ENCODE data around the gene LIN7A. TPM values are rescaled to one million over a fixed set of nuclear protein-coding genes. Genes with fewer than 3 reads are reported as not detected.
"Not testable (repeated sequence)": the region's sequence is repeated elsewhere in the genome, so short reads cannot be mapped to it uniquely, and the experiment has no call there.

LIN7A gene
- polyA plus RNA-seq, 1 donor from 2014 or later = not detected

DNA sequence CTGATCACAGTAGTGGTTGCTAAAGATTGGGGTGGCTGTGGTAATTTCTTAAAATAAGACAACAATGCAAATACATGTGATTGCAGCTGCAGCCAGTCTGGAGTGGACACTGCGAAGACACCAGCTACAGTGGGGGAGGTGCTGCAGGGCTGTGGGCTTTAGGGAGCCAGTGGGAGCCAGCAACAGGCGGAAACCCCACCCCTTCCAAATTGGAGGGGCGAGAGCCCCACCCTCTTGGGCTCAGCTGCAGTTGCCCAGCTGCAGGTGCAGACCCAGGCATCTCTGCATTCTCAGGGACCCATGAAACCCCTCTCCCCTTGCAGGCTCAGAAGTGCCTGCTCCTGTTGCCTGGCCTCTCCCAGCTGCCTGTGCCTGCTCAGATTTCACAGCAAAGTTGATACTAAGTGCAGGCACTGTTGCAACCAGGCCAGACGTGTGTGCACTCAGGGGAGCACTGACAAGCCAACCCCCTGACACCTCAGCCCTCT is 116.2 kb downstream of the LIN7A start:
- Mint-ChIP-seq H3K27me3 (no peaks in the 10 kb centered on the region), H3K4me1 (no peaks in the 10 kb centered on the region), H3K27ac (no peak overlapping the region)

DNA sequence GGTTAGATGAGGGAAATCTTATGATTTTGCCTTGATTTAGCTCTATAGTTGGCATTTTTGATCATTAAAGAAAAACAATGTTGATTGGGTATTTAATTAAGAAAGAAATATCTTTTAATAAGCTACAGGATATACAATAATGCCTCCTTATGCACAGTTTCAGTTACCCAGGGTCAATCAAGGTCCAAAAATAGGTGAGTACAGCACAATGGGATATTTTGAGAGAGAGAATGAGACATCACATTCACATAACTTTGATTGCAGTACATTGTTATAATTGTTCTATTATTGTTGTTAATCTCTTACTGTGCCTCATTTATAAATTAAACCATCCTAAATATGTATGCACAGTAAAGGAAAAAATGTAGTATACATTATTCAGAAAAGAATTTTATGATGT is 118.9 kb downstream of the LIN7A start:
- no peaks in the 10 kb centered on the region for H3K4me1 Mint-ChIP-seq
- no peaks in the 10 kb centered on the region for H3K27me3 Mint-ChIP-seq
- H3K27ac Mint-ChIP-seq = no peak overlapping the region
- H3K4me3 Mint-ChIP-seq = no peak overlapping the region
- no peaks in the 10 kb centered on the region for H3K36me3 Mint-ChIP-seq
- no peaks in the 10 kb centered on the region for H3K9me3 Mint-ChIP-seq

More for the DNA sequence above, 116.2 kb downstream of the LIN7A start:
- no peaks in the 10 kb centered on the region for H3K36me3 Mint-ChIP-seq
- H3K9me3 Mint-ChIP-seq = peaks cover 0 to 3% (median 0%) of the 10 kb centered on the region in 3 donors
- no peak overlapping the region for H3K4me3 Mint-ChIP-seq

DNA sequence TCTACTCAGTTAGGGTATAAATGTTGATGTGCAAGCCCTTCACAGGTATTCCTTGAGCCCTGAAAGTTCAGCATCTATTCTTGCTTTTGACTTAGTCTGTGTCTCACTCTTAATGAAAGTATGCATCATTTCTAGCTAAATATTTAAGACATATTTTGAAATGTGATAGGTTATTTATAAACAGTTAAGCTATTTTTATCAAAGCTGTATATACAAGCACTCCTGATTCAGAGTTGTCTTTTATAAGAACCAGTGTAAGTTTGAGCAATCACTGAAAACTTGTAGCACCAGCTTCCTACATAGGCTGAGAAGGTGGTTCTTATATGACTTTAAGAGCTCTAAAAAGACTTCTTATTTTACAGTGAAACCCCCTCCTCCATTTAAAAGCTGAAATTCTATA is 122.4 kb downstream of the LIN7A start:
- H3K4me3 Mint-ChIP-seq = no peak overlapping the region
- no peaks in the 10 kb centered on the region for H3K36me3 Mint-ChIP-seq
- no peaks in the 10 kb centered on the region for H3K9me3 Mint-ChIP-seq
- H3K27ac Mint-ChIP-seq = no peak overlapping the region
- no peaks in the 10 kb centered on the region for H3K27me3 Mint-ChIP-seq
- no peaks in the 10 kb centered on the region for H3K4me1 Mint-ChIP-seq

DNA sequence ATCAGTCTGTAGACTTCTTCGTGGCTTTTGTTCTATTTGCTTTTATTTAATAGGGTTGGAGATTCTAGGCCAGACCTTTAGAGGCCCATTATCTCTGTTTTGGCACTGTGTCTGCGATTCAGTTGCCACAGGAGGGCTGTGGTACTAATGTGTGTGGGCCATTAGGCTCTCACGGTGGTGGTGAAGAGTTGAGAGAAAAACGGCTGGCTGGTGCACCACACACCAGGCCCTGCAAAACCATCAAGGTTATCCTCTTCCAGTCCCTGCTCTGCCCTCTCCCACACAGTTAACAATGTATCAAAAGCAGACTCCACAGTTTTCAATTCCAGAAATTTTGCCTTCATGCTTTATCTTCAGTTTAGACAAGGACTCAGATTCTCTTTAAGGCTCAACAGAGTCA is 123.3 kb downstream of the LIN7A start:
- H3K27ac Mint-ChIP-seq = no peak overlapping the region
- H3K36me3 Mint-ChIP-seq = no peaks in the 10 kb centered on the region

DNA sequence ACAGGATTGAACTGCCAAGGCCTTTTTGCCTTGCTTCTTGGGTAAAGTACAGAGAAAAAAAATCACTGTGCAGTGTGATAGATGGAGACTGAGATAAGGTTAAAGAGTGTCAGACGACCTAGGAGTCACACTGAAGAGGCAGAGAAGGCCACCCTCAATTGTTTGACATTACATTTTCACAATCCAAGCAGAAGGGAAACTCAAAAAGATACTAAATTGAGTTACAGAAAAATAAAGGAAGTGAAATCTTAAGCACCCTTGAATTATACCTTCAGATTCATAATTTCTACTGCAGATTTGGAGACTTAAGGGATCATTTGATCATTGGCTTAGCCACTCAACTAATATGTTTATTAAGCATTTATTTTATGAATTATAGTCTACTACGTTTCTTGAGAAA is 123.9 kb downstream of the LIN7A start:
- Mint-ChIP-seq H3K27me3 (no peaks in the 10 kb centered on the region), H3K9me3 (no peaks in the 10 kb centered on the region), H3K27ac (no peak overlapping the region)

More for the DNA sequence above, 123.3 kb downstream of the LIN7A start:
- Mint-ChIP-seq H3K9me3 (no peaks in the 10 kb centered on the region), H3K27me3 (no peaks in the 10 kb centered on the region), H3K4me3 (no peak overlapping the region), H3K4me1 (no peaks in the 10 kb centered on the region)

DNA sequence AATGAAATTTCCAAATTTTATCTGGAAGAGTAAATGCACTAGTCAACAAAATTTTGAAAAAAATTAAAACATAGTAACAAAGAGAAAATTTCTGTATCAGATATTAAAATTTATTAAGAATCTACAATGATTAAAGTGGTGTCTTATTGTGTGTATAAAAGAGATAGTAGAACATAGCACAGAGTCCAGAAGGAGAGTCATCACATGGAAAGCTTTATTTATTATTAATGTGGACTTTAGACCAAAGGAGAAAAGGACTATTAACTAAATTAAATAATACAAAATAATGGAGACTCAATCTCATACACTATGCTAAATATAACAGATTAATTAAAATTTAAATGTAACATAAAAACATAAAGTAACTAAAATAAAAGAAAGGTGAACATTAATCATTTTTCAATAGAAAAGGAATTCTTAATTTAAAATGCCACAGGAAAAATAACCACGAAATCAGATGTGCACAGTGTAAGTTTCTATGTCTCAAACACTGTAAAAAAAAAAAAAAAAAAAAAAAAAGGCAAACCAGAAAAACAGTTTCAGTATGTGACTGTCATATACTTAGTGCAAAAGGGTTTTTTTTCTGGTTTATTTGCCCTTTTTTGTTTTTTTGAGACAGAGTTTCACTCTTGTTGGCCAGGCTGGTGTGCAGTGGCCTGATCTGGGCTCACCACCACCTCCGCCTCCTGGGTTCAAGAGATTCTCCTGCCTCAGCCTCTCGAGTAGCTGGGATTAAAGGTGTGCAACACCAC is 125.6 kb downstream of the LIN7A start:
- H3K27me3 Mint-ChIP-seq = no peaks in the 10 kb centered on the region
- peaks cover 0 to 2% (median 0%) of the 10 kb centered on the region in 3 donors for H3K4me1 Mint-ChIP-seq
- H3K9me3 Mint-ChIP-seq = no peaks in the 10 kb centered on the region
- H3K4me3 Mint-ChIP-seq = no peak overlapping the region
- no peaks in the 10 kb centered on the region for H3K36me3 Mint-ChIP-seq
- H3K27ac Mint-ChIP-seq = no peak overlapping the region

More for the DNA sequence above, 123.9 kb downstream of the LIN7A start:
- Mint-ChIP-seq H3K4me1 (no peaks in the 10 kb centered on the region), H3K4me3 (no peak overlapping the region), H3K36me3 (no peaks in the 10 kb centered on the region)

DNA sequence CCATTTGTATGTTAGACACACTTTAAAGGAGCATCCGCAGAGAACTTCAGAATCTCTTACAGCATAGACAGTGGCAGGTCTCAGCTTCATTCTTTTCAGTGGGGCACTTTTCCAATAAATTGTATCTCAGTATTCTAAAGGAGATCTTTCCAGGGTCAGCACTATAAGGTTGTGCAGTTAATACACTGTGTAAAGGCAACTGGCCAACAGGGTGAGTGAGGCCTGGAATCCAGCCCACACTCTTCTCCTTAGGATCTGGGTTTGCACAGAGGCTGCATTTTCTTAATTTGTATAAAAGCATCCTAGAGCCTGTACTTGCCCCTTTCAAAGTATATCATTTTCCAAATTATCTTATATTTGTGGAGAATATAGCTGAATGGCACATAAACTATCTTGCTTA is 126.9 kb downstream of the LIN7A start:
- no peak overlapping the region for H3K4me3 Mint-ChIP-seq
- H3K9me3 Mint-ChIP-seq = no peaks in the 10 kb centered on the region
- no peaks in the 10 kb centered on the region for H3K36me3 Mint-ChIP-seq
- peaks cover 0 to 2% (median 0%) of the 10 kb centered on the region in 3 donors for H3K4me1 Mint-ChIP-seq
- no peak overlapping the region for H3K27ac Mint-ChIP-seq
- H3K27me3 Mint-ChIP-seq = no peaks in the 10 kb centered on the region

DNA sequence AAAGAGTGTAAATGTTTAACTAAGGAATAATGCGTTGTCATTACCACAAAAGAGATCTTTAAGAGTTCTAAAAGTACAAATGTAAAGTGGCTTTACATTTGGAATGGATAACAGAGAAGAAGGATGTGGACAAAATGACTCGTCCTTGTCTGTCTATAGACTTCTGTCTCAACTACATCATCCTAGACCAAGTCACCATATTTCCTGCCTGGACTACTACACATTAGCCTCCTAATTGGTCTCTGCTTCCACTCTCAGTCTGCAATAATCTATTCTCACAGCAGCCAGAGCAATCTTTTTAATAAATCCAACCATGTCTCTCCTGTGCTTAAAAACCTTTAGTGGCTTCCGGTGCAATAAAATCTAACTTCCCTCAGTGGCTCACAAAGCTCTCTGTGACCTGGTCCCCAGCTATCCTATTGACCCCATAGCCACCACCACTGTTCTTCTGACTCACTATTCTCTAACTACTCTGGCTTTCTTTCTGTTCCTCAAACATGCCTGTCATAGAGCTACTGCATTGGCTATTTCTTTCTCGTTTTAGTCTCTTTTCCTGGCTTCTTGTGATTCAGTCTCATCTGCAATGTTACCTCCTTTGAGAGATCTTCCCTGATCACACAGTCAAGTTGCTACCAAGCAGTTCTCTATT is 130.0 kb downstream of the LIN7A start:
- no peaks in the 10 kb centered on the region for H3K27me3 Mint-ChIP-seq
- peaks cover 0 to 3% (median 3%) of the 10 kb centered on the region in 3 donors for H3K9me3 Mint-ChIP-seq
- peaks cover 0 to 2% (median 0%) of the 10 kb centered on the region in 3 donors for H3K4me1 Mint-ChIP-seq
- no peak overlapping the region for H3K4me3 Mint-ChIP-seq
- no peak overlapping the region for H3K27ac Mint-ChIP-seq
- H3K36me3 Mint-ChIP-seq = no peaks in the 10 kb centered on the region

DNA sequence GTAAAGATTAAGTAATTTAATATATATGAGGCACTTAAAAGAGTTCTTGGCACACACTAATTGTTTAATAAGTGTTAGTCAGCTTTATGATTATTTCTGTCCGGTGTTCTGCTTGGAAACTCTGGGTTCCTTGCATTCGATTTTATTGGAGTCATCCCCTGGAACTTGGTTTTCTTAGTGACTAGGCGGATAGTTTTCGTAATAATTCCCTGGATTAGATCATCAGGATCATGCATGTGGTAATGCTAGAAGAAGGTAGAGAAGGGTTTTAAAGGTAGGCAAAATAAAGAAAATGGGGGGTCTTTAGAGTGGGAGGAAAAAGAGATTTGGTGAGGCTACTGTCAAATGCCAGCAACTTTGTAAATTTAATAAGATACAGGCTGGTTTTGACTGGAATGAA is 132.6 kb downstream of the LIN7A start:
- peaks cover 0 to 5% (median 0%) of the 10 kb centered on the region in 3 donors for H3K4me1 Mint-ChIP-seq
- no peak overlapping the region for H3K27ac Mint-ChIP-seq
- H3K36me3 Mint-ChIP-seq = peaks cover 2% of the 10 kb centered on the region
- no peak overlapping the region for H3K4me3 Mint-ChIP-seq
- peaks cover 0 to 5% (median 3%) of the 10 kb centered on the region in 3 donors for H3K9me3 Mint-ChIP-seq
- H3K27me3 Mint-ChIP-seq = no peaks in the 10 kb centered on the region

DNA sequence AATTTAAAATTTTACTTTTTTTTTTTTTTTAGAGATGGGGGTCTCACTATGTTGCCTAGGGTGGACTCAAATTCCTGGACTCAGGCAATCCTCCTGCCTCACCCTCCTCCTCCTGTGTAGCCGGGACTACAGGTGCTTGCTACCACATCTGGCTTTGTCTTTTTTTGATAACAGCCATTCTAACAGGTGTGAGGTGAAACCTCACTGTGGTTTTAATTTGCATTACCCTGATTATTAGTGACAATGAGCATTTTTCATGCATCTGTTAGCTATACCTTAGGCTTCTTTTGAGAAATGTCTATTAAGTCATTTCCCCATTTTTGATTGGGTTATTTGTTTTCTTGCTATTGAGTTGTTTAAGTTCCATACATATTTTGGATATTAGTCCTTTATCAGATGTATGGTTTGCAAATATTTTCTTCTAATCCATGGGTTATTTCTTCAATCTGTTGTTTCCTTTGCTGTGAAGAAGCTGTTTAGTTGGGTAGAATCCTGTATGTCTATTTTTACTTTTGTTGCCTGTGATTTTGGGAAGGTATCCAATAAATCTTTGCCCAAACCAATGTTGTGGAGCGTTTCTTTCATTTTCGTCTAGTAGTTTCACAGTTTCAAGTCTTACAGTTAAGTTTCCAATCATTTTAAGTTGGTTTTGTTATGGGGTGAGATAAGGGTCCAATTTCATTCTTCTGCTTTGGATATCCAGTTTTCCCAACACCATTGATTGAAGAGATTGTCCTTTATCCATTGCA is 134.9 kb downstream of the LIN7A start:
- Mint-ChIP-seq H3K4me3 (no peak overlapping the region), H3K36me3 (peaks cover 2% of the 10 kb centered on the region), H3K9me3 (peaks cover 0 to 5% (median 3%) of the 10 kb centered on the region in 3 donors), H3K4me1 (peaks cover 0 to 3% (median 0%) of the 10 kb centered on the region in 3 donors), H3K27ac (no peak overlapping the region), H3K27me3 (no peaks in the 10 kb centered on the region)

DNA sequence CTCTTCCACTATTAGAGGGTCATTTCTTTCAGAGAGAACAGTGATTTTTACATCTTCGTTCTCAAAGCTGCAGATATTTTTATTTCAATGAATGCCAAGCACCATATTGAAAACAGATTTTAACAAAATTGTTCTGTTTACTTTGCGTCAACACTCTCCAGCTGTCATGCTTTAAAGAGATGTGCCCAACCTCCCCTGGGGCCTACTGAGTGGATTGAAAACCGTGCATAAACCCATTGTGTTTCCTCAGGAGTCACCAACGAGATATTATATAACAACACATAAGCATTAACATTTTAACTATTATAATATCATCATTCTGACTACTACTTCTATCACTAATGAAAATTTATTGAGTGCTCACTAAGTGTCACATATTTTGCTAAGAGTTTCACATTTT is 139.5 kb downstream of the LIN7A start:
- H3K27me3 Mint-ChIP-seq = no peaks in the 10 kb centered on the region
- peaks cover 2% of the 10 kb centered on the region for H3K36me3 Mint-ChIP-seq
- H3K27ac Mint-ChIP-seq = no peak overlapping the region
- H3K4me1 Mint-ChIP-seq = peaks cover 0 to 2% (median 0%) of the 10 kb centered on the region in 3 donors
- no peak overlapping the region for H3K4me3 Mint-ChIP-seq
- H3K9me3 Mint-ChIP-seq = peaks cover 0 to 5% (median 0%) of the 10 kb centered on the region in 3 donors

DNA sequence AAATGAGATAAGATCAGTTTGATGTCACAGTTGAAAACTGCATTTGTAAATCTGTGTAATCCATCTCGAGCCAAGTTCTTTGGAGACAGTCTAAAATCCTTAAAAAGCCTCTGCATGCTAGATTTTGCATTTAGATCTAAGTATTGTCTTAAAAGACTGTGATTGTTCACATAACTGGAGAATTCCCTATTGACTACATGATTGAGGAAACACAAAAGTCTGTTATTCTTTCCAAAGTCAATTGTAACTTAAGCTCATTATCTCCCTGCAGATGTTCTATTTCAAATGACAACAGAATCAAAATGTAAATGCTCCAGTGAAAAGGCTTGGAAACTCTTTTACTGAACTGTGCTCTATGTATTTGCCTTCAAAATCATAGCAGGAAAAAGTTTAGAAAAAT is 143.2 kb downstream of the LIN7A start:
- no peaks in the 10 kb centered on the region for H3K4me1 Mint-ChIP-seq
- no peak overlapping the region for H3K27ac Mint-ChIP-seq
- no peaks in the 10 kb centered on the region for H3K36me3 Mint-ChIP-seq
- H3K4me3 Mint-ChIP-seq = no peak overlapping the region
- peaks cover 0 to 3% (median 0%) of the 10 kb centered on the region in 3 donors for H3K9me3 Mint-ChIP-seq
- no peaks in the 10 kb centered on the region for H3K27me3 Mint-ChIP-seq

DNA sequence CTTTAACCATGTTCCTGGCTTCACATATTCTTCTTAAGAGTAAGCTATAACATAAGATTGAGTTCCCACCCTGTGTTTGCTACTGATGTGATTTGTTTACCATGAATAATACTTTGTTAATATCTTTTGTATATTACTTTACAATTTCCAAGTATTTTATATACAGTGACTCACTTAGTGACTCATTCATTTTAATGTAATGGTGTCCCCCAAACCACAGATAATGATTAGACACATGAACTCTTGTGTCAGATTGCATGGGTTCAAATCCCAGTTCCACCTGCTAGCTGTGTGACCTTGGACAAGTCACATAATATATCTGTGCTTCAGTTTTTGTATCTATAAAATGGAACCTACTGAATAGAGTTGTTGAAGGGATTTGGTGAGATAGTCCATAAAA is 144.9 kb downstream of the LIN7A start:
- Mint-ChIP-seq H3K4me3 (no peak overlapping the region), H3K9me3 (peaks cover 0 to 3% (median 0%) of the 10 kb centered on the region in 3 donors), H3K36me3 (no peaks in the 10 kb centered on the region), H3K27ac (no peak overlapping the region), H3K4me1 (no peaks in the 10 kb centered on the region), H3K27me3 (no peaks in the 10 kb centered on the region)

DNA sequence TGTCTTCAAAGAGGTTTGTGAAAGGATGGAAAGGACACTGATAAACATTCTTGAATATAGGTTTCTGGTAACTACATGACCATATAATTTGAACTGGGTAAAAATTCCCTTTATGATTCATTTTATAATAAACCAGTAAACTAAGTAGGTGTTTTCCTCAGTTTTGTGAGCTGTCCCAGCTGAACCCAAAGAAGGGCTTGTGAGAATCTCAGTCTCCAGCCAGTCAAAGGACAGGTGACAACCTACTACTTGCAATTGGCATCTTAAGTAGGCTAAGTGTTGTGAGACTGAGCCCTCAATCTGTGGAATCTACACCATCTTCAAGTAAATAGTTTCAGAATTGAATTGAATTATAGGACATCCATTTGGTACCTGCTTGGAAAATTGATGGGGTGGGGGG is 145.9 kb downstream of the LIN7A start:
- Mint-ChIP-seq H3K9me3 (peaks cover 0 to 3% (median 0%) of the 10 kb centered on the region in 3 donors), H3K4me3 (no peak overlapping the region), H3K36me3 (no peaks in the 10 kb centered on the region), H3K27ac (no peak overlapping the region), H3K27me3 (peaks cover 1% of the 10 kb centered on the region), H3K4me1 (no peaks in the 10 kb centered on the region)

DNA sequence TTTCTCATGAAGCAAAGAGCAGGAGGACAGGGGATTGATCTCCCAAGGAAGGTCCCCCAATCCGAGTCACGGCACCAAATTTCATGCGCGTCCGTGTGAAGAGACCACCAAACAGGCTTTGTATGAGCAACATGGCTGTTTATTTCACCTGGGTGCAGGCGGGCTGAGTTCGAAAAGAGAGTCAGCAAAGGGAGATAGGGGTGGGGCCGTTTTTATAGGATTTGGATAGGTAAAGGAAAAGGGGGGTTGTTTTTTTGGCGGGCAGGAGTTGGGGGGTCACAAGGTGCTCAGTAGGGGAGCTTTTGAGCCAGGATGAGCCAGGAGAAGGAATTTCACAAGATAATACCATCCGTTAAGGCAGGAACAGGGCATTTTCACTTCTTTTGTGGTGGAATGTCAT is 149.3 kb downstream of the LIN7A start:
- H3K27me3 Mint-ChIP-seq, H3K4me1 Mint-ChIP-seq, H3K4me3 Mint-ChIP-seq, H3K27ac Mint-ChIP-seq, H3K9me3 Mint-ChIP-seq, H3K36me3 Mint-ChIP-seq: not testable (repeated sequence)

Measured in IgD-negative memory B cell (primary cell).